H7 (cell line): ENCODE results near the gene DDIT4L. TPM values are rescaled to one million over a fixed set of nuclear protein-coding genes. Genes with fewer than 3 reads are reported as not detected.
"Not testable (repeated sequence)": the region's sequence is repeated elsewhere in the genome, so short reads cannot be mapped to it uniquely, and the experiment has no call there.

Source experiments
- DNase-seq: peaks from one replicate; pipeline ENCODE4 v3.0.0; 2012
- H3K27me3 ChIP-seq: 2 replicates; pipeline ENCODE4 v1.6.0; 2011; ENCODE audit warnings: mild to moderate bottlenecking, low read length; ENCODE audit not compliant: control insufficient read depth, insufficient read depth
- H3K36me3 ChIP-seq: replicated peaks from 2 replicates; pipeline ENCODE4 v1.5.1; 2011; ENCODE audit warnings: low read length; ENCODE audit not compliant: control insufficient read depth, insufficient read depth
- H3K4me3 ChIP-seq: 2 replicates; pipeline ENCODE4 v1.5.1; 2011; ENCODE audit warnings: low read depth, mild to moderate bottlenecking, control low read depth, low read length, moderate library complexity; ENCODE audit not compliant: insufficient read depth
- total RNA-seq: library from RNA; depleted of rRNA; stranded (reverse); fragments of >200 nt; shearing (Covaris generic); gene quantifications from 2 replicates; pipeline ENCODE4 v1.2.3, GENCODE V29; 2014; rRNA removed

Gene DDIT4L, protein sequence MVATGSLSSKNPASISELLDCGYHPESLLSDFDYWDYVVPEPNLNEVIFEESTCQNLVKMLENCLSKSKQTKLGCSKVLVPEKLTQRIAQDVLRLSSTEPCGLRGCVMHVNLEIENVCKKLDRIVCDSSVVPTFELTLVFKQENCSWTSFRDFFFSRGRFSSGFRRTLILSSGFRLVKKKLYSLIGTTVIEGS
- 8.0 and 10.2 TPM in 2 replicates for total RNA-seq

DNA sequence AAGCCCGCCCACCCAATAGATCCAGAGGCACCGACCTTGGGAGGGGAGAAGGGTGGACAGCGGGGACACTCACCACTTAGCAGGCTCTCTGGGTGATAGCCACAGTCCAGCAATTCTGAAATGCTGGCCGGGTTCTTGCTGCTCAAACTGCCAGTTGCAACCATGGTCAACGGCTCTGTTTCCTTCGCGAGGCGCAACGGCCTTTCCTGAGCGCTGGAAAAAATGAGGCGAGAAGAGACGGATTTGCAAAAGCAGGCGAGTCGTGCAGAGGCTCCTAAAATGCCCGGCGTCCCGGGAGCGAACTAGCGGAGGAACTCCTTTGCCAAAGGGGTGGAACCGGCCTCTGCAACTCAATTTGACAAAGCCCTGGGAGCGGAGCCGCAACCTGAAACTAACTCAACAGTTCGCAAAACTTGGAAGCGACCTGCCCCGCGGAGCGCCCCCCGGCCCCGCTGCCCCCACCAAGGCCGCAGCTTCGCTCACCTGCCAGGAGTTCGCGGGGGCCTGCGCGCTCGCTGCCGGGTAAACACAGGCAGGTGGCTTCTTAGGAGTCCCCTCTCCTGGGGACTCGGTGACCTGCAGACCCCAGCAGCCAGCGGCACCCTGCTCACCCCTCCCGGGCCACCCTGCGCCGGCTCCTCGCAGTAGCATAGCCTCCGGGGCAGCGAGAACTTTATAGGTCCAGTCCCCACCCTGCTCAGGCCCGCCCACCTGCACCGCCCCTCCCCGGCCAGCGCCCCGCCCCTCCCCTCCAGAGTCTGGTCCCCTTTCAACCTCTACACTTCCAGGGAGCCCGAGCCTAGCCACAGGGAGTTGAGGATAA lies at the start of gene DDIT4L:
DDIT4L (minus strand) TSS at position 649 of the 823 bp plus-strand sequence; CDS start at position 164, 485 bp downstream.
- DNase-seq, result peak; percentile 88

DNA sequence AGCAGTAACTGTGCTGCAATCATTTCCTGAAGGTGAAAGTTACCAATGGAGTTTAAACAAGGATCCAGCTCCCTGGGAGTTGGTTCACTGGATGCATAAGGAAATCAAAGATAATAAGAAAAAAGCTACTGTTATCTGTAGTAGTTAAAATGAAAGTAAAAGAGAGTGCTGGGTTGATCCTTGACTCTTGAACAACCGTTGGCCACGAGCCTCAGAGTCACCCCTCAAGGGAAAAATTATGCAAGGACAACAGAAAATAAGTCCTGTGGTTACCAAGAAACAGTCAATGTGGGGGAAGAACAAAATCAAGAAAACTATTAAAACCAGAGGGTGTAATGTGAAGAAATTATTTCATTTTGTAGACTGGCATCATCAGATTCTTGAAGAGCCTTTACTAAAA lies 49.7 kb upstream of the DDIT4L start:
- H3K27me3 ChIP-seq, result no peaks in the 10 kb centered on the region
- no peak overlapping the region for H3K4me3 ChIP-seq
- H3K36me3 ChIP-seq, result no peaks in the 10 kb centered on the region
- no peak for DNase-seq

More for the DNA sequence above, at the start of gene DDIT4L:
- H3K4me3 ChIP-seq, result peak within 1 kb of the TSS; percentile 68
- H3K36me3 ChIP-seq, result no peaks in the 10 kb centered on the region
- peaks cover 25% of the 10 kb centered on the region for H3K27me3 ChIP-seq

DNA sequence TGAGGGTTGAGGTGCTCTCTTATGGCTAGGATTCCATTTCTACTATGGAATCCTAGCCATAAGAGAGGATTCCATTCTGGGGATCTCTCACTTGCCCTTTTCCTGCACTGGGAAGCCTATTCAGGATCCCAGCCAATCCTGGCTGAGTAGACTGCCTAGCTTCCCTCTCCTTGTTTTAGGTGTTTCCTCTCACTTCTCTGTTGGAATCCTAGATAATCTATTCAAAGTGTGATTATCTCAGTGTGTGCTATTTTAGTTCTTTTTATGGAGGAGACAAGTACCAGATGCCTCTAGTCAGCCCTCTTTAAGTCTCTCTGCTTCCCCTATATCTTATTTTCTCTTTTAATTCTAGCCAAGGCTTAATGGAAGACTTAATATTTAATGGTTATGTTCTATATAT lies 34.5 kb upstream of the DDIT4L start:
- DNase-seq, result no peak
- no peaks in the 10 kb centered on the region for H3K36me3 ChIP-seq

DNA sequence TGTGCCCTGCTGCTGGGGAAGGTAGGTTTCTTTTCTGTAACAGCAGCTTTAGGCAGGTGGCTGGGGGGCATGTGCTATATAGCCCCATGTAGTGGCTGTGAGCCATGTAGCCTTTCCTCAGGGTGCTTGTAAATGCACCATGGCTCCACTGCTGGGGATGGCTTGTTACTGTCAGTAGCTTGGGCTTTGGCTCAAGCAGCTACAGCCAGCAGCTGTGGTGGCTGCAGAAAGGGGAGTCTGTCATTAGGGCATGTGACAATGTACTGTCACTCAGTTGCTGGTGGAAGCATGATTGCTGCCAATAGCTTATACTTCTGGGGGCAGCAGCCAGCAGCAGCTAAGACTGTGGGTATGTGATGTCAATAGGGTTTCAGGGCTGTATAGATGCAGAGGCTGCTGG lies 33.9 kb upstream of the DDIT4L start:
- Histone ChIP-seq H3K36me3 (no peaks in the 10 kb centered on the region), H3K4me3 (no peak overlapping the region), H3K27me3 (no peaks in the 10 kb centered on the region)
- no peak for DNase-seq

More for the DNA sequence above, 34.5 kb upstream of the DDIT4L start:
- H3K4me3 ChIP-seq, result no peak overlapping the region
- H3K27me3 ChIP-seq, result no peaks in the 10 kb centered on the region

DNA sequence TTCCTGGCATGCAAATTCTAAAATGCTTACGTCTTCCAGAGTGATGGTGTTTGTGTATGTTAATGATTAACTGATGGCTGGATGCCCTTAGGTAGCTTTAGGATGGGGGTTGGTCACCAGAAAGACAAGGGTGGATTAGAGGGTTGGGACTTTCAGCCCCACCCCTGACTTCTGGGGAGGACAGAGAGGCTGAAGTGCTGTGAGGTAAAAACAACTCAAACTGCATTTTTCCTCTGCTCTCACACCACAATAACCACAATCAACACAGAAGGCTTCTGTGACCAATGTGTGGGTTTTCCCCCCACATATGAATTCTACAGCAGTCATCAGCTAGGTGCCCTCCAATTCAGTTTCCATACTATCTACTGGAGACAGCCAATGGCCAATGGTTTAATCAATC lies 18.7 kb upstream of the DDIT4L start:
- Histone ChIP-seq H3K36me3 (no peaks in the 10 kb centered on the region), H3K27me3 (no peaks in the 10 kb centered on the region), H3K4me3 (no peak overlapping the region)
- DNase-seq, result no peak

DNA sequence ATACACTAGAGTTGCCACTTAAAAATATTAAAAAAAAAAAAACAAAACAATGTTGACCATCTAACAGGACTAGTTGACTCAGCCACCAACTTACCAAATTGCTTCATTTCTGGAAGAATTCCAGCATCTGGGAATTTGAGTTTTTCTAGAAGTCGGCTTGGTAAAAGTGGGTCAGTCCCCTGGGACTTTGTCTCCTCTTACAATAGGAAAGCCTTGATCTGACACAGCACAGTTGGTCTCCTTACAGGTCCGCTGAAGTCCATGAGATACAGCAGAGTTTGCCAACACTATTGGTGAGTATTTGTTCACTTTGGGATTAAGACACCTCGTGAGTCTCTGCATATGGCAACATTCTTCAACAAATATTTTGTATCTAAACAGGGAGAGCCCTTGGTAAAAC lies 18.2 kb upstream of the DDIT4L start:
- Histone ChIP-seq H3K36me3 (no peaks in the 10 kb centered on the region), H3K27me3 (no peaks in the 10 kb centered on the region), H3K4me3 (no peak overlapping the region)
- DNase-seq, result no peak

DNA sequence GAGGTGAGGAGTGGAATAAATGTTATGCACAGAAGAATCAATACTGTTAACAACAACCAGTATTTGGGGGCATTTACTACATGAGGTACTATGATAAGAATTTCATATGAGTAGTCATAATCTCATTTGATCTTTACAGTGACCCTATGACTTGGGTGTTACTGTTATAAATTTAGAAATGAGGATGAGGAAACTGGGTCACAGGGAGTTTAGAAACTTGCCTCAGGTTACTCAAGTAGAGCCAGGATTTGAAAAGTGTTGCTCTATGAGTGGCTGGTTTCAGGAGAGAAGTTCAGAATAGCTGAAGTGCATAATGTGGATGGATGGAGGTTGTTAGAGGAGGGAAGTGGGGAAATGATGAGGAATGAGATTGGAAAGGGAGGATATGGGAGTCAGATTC lies 16.6 kb upstream of the DDIT4L start:
- H3K27me3 ChIP-seq, result no peaks in the 10 kb centered on the region
- DNase-seq, result no peak
- no peak overlapping the region for H3K4me3 ChIP-seq
- no peaks in the 10 kb centered on the region for H3K36me3 ChIP-seq

DNA sequence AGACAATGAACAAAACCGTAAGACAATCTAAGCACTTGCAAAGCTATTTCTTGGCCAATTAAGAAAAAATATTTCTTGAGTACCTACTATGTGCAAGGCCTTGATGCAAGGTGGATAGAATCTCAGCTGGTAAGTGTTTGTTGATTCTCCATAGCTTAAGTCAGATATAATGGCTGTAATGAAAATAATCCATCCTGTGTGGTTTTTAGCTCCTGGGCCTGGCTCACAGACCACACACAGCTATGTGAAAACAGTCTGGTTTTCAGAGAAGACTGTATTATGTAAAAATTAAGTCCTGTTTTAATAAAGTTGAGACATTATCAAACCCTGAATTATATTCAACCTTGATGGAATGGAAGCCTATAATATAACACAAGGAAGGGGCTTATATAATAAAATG lies 7.8 kb upstream of the DDIT4L start:
- H3K27me3 ChIP-seq, result no peaks in the 10 kb centered on the region
- DNase-seq, result no peak

DNA sequence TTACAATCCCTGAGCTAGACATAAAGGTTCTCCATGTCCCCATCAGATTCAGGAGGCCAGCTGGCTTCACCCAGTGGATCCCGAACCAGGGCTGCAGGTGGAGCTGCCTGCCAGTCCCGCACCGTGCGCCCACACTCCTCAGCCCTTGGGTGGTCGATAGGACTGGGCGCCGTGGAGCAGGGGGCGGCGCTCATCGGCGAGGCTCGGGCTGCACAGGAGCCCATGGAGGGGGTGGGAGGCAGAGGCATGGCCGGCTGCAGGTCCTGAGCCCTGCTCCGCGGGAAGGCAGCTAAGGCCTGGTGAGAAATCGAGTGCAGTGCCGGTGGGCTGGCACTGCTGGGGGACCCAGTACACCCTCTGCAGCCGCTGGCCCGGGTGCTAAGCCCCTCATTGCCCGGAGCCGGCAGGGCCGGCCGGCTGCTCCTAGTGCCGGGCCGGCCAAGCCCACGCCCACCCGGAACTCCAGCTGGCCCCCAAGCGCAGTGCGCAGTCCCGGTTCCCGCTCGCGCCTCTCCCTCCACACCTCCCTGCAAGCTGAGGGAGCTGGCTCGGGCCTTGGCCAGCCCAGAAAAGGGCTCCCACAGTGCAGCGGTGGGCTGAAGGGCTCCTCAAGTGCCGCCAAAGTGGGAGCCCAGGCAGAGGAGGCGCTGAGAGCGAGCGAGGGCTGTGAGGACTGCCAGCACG lies 6.3 kb upstream of the DDIT4L start:
- DNase-seq, H3K27me3 ChIP-seq, H3K36me3 ChIP-seq, H3K4me3 ChIP-seq: not testable (repeated sequence)

More for the DNA sequence above, 7.8 kb upstream of the DDIT4L start:
- Histone ChIP-seq H3K4me3 (no peak overlapping the region), H3K36me3 (no peaks in the 10 kb centered on the region)

DNA sequence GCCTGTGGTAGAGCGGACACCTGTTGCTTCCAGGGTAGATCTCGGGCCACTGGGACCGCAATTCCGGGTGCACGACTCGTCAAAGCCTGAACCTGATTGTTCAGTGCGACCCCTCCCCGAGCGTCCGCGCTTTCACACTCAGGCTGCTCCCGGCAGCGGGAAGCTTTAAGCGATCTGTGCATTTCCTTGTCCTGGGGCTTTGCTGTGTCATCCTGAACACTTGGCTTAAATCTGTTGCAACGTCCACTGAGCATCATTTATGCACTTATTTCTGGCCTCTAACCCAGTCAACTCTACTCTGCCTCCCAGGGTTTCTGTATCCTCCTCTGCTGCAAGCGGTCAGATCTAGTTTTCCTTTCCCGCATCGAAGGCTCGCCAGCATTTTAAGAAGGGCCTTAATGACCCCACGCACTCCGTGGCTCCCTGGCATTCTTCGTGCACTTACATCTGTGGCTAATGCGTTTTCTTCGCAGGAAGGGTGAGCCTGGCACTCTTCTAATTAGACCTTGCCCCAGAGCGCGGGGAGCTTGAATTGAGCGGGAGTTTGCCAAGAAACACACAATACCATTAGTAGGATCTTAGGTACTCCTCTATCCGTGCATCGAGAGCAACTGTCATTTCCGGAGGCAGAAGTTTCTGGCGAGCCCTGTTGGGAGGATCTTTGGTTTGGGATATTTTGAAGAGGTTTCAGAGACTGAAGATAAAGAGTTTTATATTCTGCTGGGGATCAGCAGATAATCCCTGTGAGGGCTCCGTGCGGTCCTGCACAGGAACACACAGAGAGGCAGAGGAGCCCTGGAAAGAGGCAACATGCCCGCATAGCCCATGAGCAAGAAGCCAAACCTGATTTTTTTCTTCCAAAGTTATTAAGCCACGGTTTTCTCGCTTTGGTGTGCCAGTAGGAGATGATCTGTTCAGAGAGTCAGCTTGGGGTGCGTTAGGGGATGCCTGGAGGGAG lies 654 bp upstream of the DDIT4L start:
- Histone ChIP-seq H3K27me3 (peaks cover 25% of the 10 kb centered on the region), H3K4me3 (peak overlapping the region; percentile 68), H3K36me3 (no peaks in the 10 kb centered on the region)
- peak; percentile 33 for DNase-seq

DNA sequence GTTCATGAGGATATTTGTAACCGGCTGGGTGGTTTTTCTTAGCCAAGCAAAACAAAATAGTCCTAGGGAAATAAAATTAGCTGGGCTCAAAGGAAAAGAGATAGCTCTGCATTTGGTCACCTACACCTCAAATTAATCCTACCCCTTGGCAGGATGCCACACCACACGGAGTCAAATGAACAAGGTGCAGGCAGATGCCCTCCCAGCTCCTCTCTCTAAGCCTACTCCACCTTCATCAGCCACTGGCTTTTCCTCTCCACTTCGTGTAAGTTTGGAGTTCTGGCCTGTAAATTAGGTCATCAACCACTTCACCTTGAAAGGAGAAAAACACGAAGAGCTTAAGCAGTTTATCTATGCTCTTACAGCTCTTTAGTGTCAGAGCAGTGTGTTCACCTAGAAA lies 1.4 kb downstream of the DDIT4L start:
- Histone ChIP-seq H3K4me3 (peak overlapping the region; percentile 68; the same call in 1 of the 2 replicates), H3K36me3 (no peaks in the 10 kb centered on the region), H3K27me3 (peaks cover 25% of the 10 kb centered on the region)
- no peak for DNase-seq

DNA sequence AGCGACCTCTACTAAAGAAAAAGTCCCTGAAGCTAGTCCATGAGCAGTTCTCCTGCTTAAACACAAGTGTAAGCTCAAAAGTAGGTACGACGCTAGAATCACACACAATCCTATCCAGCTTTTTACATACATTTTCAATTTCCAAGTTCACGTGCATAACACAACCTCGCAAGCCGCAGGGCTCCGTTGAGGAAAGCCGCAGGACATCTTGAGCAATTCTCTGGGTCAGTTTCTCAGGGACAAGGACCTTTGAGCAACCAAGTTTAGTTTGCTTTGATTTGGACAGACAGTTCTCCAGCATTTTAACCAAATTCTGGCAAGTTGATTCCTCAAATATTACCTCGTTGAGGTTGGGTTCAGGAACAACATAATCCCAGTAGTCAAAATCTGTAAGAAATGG lies 2.5 kb downstream of the DDIT4L start:
- H3K36me3 ChIP-seq, result no peaks in the 10 kb centered on the region
- no peak overlapping the region for H3K4me3 ChIP-seq
- DNase-seq, result no peak
- H3K27me3 ChIP-seq, result peaks cover 25% of the 10 kb centered on the region

DNA sequence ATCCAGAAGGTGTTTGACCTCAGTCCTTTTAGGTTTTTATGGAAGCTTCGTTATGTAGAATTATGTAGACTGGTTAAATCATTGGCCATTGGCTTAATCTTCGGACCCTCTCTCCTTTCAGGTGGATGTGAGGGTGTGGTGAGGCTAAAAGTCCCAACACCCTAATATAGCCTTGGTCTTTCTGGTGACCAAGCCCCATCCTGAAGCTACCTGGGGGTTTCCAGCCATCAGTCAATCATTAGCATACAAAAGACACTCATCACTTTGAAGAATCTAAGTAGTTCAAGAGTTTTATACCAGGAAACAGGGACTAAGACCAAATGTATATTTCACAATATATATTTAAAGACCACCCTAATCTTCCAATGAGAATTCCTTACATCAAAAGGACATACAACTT lies 5.5 kb downstream of the DDIT4L start:
- peaks cover 11% of the 10 kb centered on the region for H3K27me3 ChIP-seq
- H3K36me3 ChIP-seq, result no peaks in the 10 kb centered on the region
- DNase-seq, result no peak
- H3K4me3 ChIP-seq, result no peak overlapping the region

DNA sequence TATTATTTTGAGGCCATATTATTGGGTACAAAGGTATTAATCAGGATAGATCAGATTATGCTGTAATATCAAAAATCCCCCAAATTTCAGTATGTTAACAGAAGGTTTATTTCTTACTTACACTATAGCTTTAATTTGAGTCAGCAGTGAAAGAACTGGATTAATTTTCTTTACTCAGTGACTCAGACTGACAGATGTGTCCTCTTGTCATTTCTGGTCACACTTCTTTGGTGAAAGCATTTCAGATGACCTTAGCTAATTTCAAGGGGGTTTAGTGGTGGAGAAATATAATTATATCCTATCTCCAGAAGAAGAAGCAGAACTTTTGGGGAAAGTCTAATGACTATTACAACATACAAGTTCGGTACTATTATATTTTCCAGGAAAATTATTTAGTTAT lies 12.4 kb downstream of the DDIT4L start:
- Histone ChIP-seq H3K36me3 (no peaks in the 10 kb centered on the region), H3K27me3 (no peaks in the 10 kb centered on the region), H3K4me3 (no peak overlapping the region)
- no peak for DNase-seq
